Muscle of back (tissue), 11 donors: ENCODE results near the gene MLLT10. TPM values are rescaled to one million over a fixed set of nuclear protein-coding genes. Genes with fewer than 3 reads are reported as not detected.
"Not testable (repeated sequence)": the region's sequence is repeated elsewhere in the genome, so short reads cannot be mapped to it uniquely, and the experiment has no call there.

Experiments used
- DNase-seq, 3 donors: peaks; one replicate each; pipeline versions ENCODE4 v3.0.0 to v3.0.0-alpha.2; 2013
- polyA plus RNA-seq, 10 donors: library from polyadenylated mRNA; unstranded; fragments of 120-200 nt; gene quantifications; one replicate each; pipeline ENCODE4 v1.2.1, GENCODE V29; 2013; ENCODE audit not compliant: insufficient read length in 10 of 10

MLLT10 gene
- polyA plus RNA-seq, 10 donors, result 19.6 to 31.8 (median 27.1) TPM

- DNase-seq, result peak in 1 of 3 donors; percentile 75
Measured at GRCh38 chr10:21527598-21528235, 6.3 kb upstream of the MLLT10 start.

GRCh38 chr10:21528236-21529031 lies 5.6 kb upstream of the MLLT10 start:
- no peak for DNase-seq

GRCh38 chr10:21529032-21529910 lies 4.8 kb upstream of the MLLT10 start:
- peak in 1 of 3 donors; percentile 52 for DNase-seq

- DNase-seq, result no peak
Measured at GRCh38 chr10:21530168-21530567, 3.9 kb upstream of the MLLT10 start.

- peak in 1 of 3 donors; percentile 26 for DNase-seq
Measured at GRCh38 chr10:21530641-21531040, 3.4 kb upstream of the MLLT10 start.

GRCh38 chr10:21531164-21531563 lies 2.9 kb upstream of the MLLT10 start:
- peak in 1 of 3 donors; percentile 25 for DNase-seq

- peak in 2 of 3 donors; percentile 10 to 42 for DNase-seq
Measured at GRCh38 chr10:21532694-21533466, 1.2 kb upstream of the MLLT10 start.

GRCh38 chr10:21534280-21534586 lies 201 bp downstream of the MLLT10 start:
- no peak for DNase-seq

GRCh38 chr10:21534604-21535493 lies 817 bp downstream of the MLLT10 start:
- DNase-seq, result peak in 2 of 3 donors; percentile 46 to 77

GRCh38 chr10:21535494-21535965 lies 1.5 kb downstream of the MLLT10 start:
- DNase-seq, result peak in 1 of 3 donors; percentile 21

GRCh38 chr10:21535976-21536375 lies 1.9 kb downstream of the MLLT10 start:
- not testable (repeated sequence) for DNase-seq

- no peak for DNase-seq
Measured at GRCh38 chr10:21536874-21537273, 2.8 kb downstream of the MLLT10 start.

GRCh38 chr10:21540701-21541100 lies 6.7 kb downstream of the MLLT10 start:
- not testable (repeated sequence) for DNase-seq

GRCh38 chr10:21547246-21547645 lies 13.2 kb downstream of the MLLT10 start:
- DNase-seq, result no peak

- DNase-seq, result no peak
Measured at GRCh38 chr10:21552638-21553037, 18.6 kb downstream of the MLLT10 start.

- no peak for DNase-seq
Measured at GRCh38 chr10:21556527-21556926, 22.5 kb downstream of the MLLT10 start.

GRCh38 chr10:21558984-21559383 lies 25.0 kb downstream of the MLLT10 start:
- not testable (repeated sequence) for DNase-seq

- DNase-seq, result no peak
Measured at GRCh38 chr10:21570761-21571521, 36.9 kb downstream of the MLLT10 start.

GRCh38 chr10:21572578-21572977 lies 38.5 kb downstream of the MLLT10 start:
- no peak for DNase-seq
